Stimulated activated CD4-positive, alpha-beta T cell treated with anti-CD3 and anti-CD28 coated beads, Interleukin-1b, Interleukin-23, amount 100 ng/mL, for 24 hours (primary cell): ENCODE results near the gene ELAC2.

Source experiments
- DNase-seq, 4 experiments: peaks; one replicate each; pipeline ENCODE4 v3.0.0-alpha.2; 2020; ENCODE audit warnings: low read depth in 4 of 4, low spot score in 1 of 4

ELAC2 gene

DNA sequence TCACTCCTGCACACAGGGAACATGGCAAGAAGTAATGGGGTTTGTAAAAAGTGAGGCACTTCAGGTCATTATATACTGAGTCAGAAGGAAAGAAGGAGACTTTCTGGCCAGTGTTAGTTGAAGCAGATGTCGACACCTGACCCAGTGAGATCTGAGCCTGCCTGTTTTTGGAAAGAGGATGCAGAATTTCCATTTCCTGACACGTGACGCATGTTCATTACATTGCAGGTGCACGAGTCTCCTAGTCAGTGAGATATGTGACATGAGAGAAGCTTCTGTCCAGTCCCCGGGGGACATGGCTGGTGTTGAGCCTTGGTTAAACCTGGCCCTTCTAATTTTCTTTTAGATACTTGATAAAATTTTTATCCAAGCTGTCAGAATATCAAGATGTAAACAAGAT lies 62.3 kb downstream of the ELAC2 start:
- no peak for DNase-seq

GRCh38 chr17:12953156-12953555 lies 64.7 kb downstream of the ELAC2 start:
- no peak for DNase-seq

DNA sequence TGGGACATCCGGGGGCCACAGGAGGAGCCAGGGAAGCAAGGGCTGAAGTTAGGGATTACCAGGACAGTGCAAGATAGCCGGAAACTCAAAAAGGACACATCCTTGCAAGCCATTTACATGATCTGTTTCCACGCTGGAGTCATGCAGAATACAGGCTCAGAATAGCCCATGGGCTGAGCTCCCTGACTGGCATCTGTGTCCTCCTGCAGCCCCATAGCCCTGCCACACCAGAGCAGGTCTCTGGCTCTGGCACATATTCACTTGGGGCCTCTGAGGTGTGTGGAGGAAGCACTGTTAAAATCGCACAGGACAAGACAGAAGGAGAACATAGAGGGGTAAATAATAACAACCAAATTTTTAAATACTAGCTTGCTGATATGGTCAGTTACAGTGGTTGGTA lies 65.8 kb downstream of the ELAC2 start:
- DNase-seq, result no peak

- DNase-seq, result no peak
Measured at GRCh38 chr17:12947047-12947446, 70.8 kb downstream of the ELAC2 start.
